ENCODE measurements around the gene SYMPK.

- 0 out of 2 replicates have a peak, but pooled peaks have one; percentile 20 for TF ChIP-seq POLR2A (IDR thresholded peaks at IDR 0.05; ENCODE audit: low read depth, low read length)
- no peak for TF ChIP-seq POLR2AphosphoS5 (IDR thresholded peaks at IDR 0.05; ENCODE audit: low read depth, low read length)
These were observed 84.8 kb downstream of the SYMPK start for GRCh38 chr19:45778010-45778661.

All from GM12892 (cell line).